ENCODE results near the gene SDF2. TPM values are rescaled to one million over a fixed set of nuclear protein-coding genes. Genes with fewer than 3 reads are reported as not detected.

The SDF2 gene
- total and polyA plus RNA-seq, 2 experiments from 2014 or later: 26.1 to 85.7 TPM

DNA sequence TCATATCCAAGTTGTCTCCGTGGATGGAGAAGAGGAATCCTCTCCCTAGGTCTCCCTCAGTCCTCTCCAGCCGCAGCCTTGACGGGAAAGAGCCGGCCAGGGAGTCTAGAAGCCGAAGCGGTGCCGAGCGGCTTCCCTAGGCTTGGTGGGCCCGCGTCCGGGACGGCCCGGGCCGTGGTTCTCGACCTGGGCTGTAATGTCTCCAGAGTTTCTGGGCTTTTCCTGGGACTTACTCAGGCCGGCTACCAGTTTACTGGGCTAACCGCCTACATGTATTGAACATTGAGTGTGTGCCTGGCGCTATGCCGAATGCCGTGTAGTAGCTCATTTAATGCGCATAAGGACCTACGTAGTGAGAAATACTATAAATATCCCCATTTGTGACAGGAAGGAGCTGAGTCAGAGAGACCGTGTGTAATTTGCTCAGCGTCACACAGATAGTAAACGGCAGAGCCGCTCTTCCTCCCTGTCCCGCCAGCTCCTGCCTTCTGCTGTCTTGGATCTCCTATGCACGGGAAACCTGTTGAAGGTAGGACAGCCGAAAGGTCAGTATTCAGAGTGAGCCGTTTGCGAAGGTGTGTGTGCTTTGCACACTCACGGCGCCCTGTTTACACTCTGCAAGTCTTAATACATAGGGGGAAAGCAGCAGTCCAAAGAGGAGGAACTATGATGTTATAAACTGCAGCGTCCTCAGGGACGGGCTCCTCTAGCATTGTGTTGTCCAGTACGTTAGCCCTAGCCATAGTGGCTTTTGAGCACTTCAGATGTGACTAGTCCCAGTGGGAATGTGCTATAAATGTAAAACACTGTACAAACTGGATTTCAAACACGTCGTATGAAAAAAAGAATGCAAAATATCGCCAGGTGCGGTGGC is 62.2 kb downstream of the SDF2 start:
- Histone ChIP-seq H3K27me3 (no peaks in the 10 kb centered on the region), H3K36me3 (no peaks in the 10 kb centered on the region), H3K4me3 (peak overlapping the region; percentile 46), H3K4me1 (ENCODE audit: low read depth) (no peaks in the 10 kb centered on the region), H3K9me3 (ENCODE audit: low read depth) (no peaks in the 10 kb centered on the region), H3K27ac (peak overlapping the region; percentile 27)
- peak in 1 of 2 donors; percentile 84 for DNase-seq (ENCODE audit: low read depth in 1 of 2, low spot score in 1 of 2)
- TF ChIP-seq, protein P1, sequence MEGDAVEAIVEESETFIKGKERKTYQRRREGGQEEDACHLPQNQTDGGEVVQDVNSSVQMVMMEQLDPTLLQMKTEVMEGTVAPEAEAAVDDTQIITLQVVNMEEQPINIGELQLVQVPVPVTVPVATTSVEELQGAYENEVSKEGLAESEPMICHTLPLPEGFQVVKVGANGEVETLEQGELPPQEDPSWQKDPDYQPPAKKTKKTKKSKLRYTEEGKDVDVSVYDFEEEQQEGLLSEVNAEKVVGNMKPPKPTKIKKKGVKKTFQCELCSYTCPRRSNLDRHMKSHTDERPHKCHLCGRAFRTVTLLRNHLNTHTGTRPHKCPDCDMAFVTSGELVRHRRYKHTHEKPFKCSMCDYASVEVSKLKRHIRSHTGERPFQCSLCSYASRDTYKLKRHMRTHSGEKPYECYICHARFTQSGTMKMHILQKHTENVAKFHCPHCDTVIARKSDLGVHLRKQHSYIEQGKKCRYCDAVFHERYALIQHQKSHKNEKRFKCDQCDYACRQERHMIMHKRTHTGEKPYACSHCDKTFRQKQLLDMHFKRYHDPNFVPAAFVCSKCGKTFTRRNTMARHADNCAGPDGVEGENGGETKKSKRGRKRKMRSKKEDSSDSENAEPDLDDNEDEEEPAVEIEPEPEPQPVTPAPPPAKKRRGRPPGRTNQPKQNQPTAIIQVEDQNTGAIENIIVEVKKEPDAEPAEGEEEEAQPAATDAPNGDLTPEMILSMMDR (IDR thresholded peaks at IDR 0.05; ENCODE audit: low read depth, low read length): no peak

DNA sequence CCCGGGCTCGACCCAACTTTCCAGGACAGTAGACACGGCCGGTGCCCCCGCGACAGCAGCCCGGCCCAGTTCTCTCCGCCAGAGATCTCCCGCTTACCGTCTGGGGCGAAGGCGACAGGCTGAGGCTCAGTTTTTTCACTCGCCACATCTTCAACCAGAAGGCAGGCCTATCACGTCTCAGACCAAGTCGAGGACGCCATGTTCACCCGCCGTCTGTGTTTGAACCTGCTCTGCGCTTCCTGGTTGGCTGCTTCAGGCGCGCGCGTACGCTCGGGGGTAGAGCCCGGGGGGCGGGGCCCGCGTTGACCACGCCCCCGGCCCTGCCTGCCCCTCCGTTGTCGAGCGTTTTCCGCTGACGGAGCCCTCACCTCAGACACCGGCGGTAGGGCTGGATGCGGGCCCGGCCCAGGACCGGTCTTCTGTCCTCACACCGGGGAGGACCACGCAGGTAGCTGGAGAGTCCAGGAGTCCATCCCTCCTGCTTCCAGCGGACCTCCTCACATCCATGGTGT is 62.9 kb downstream of the SDF2 start, which contains the start of gene SPAG5:
SPAG5 (minus strand) TSS at position 227 of the 512 bp plus-strand sequence; CDS start at position 148, 79 bp downstream.
- no peaks in the 10 kb centered on the region for H3K36me3 ChIP-seq
- DNase-seq (ENCODE audit: low read depth in 1 of 2, low spot score in 1 of 2): peak; percentile 93 to 96
- H3K4me1 ChIP-seq (ENCODE audit: low read depth): no peaks in the 10 kb centered on the region
- H3K27me3 ChIP-seq: no peaks in the 10 kb centered on the region
- H3K27ac ChIP-seq: peak within 1 kb of the TSS; percentile 27
- TF ChIP-seq, protein P1 (IDR thresholded peaks at IDR 0.05; ENCODE audit: low read depth, low read length): no peak
- H3K4me3 ChIP-seq: peak within 1 kb of the TSS; percentile 46
- no peaks in the 10 kb centered on the region for H3K9me3 ChIP-seq (ENCODE audit: low read depth)

DNA sequence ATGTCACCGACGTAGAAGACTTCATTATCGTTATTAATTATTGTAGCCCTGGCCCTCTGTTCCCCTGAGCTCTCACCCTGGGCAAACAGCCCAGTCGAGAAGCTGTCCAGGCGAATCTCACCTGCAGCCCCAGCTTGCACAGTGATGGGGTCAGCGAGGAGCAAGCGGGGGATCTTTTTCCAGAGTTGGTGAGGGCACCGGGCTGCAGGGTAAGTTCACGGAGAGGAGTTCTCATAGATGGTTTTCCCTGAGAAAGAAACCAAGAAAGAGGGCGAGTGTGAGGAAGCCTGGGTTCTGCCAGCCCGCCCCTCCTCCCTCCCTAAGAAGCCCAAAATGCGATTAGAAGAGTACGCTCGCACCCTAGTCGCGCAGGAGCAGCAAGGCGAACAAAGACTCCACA is 63.3 kb downstream of the SDF2 start:
- TF ChIP-seq, protein P1 (IDR thresholded peaks at IDR 0.05; ENCODE audit: low read depth, low read length): no peak
- Histone ChIP-seq H3K27me3 (no peaks in the 10 kb centered on the region), H3K9me3 (ENCODE audit: low read depth) (no peaks in the 10 kb centered on the region), H3K36me3 (no peaks in the 10 kb centered on the region), H3K4me3 (peak overlapping the region; percentile 46), H3K27ac (no peak overlapping the region), H3K4me1 (ENCODE audit: low read depth) (no peaks in the 10 kb centered on the region)
- DNase-seq (ENCODE audit: low read depth in 1 of 2, low spot score in 1 of 2): no peak

Other genes with a start within 250 kb of the SDF2 start
- not detected in 2 replicates for gene SLC13A2, start 188.3 kb downstream of the SDF2 start, total RNA-seq
- not detected in 2 replicates for gene SLC13A2, start 188.3 kb downstream of the SDF2 start, polyA plus RNA-seq
- 0.06 and 0.18 TPM in 2 replicates for gene FOXN1, start 155.6 kb downstream of the SDF2 start, total RNA-seq
- gene FOXN1, start 155.6 kb downstream of the SDF2 start, polyA plus RNA-seq: not detected in 2 replicates
- gene UNC119, start 109.3 kb downstream of the SDF2 start, total RNA-seq: 124 and 125 TPM in 2 replicates
- 73.3 and 101 TPM in 2 replicates for gene UNC119, start 109.3 kb downstream of the SDF2 start, polyA plus RNA-seq
- gene PIGS, start 90.4 kb downstream of the SDF2 start, total RNA-seq: 107 and 114 TPM in 2 replicates
- 121 and 122 TPM in 2 replicates for gene PIGS, start 90.4 kb downstream of the SDF2 start, polyA plus RNA-seq
- 183 and 334 TPM in 2 replicates for gene ALDOC, start 85.0 kb downstream of the SDF2 start, total RNA-seq
- 112 and 177 TPM in 2 replicates for gene ALDOC, start 85.0 kb downstream of the SDF2 start, polyA plus RNA-seq
- 9.8 and 52.7 TPM in 2 replicates for gene SPAG5, start 62.9 kb downstream of the SDF2 start, total RNA-seq
- gene SPAG5, start 62.9 kb downstream of the SDF2 start, polyA plus RNA-seq: 27.0 and 84.6 TPM in 2 replicates
- gene RSKR, start 47.7 kb downstream of the SDF2 start, total RNA-seq: 7.3 and 16.2 TPM in 2 replicates
- 2.8 and 3.5 TPM in 2 replicates for gene RSKR, start 47.7 kb downstream of the SDF2 start, polyA plus RNA-seq
- gene BLTP2, start 16.7 kb downstream of the SDF2 start, total RNA-seq: 67.3 and 89.0 TPM in 2 replicates
- 49.2 and 49.9 TPM in 2 replicates for gene BLTP2, start 16.7 kb downstream of the SDF2 start, polyA plus RNA-seq
- gene SUPT6H, start 299 bp upstream of the SDF2 start, total RNA-seq: 33.5 and 67.8 TPM in 2 replicates
- 29.7 and 33.7 TPM in 2 replicates for gene SUPT6H, start 299 bp upstream of the SDF2 start, polyA plus RNA-seq
- gene PROCA1, start 50.0 kb upstream of the SDF2 start, total RNA-seq: 19.4 and 44.8 TPM in 2 replicates
- gene PROCA1, start 50.0 kb upstream of the SDF2 start, polyA plus RNA-seq: 7.8 and 11.1 TPM in 2 replicates
- gene RAB34, start 56.0 kb upstream of the SDF2 start, total RNA-seq: 256 and 276 TPM in 2 replicates
- gene RAB34, start 56.0 kb upstream of the SDF2 start, polyA plus RNA-seq: 177 and 186 TPM in 2 replicates
- 332 and 489 TPM in 2 replicates for gene RPL23A, start 58.1 kb upstream of the SDF2 start, total RNA-seq
- 944 and 1,028 TPM in 2 replicates for gene RPL23A, start 58.1 kb upstream of the SDF2 start, polyA plus RNA-seq
- 3.0 and 7.8 TPM in 2 replicates for gene TLCD1, start 64.3 kb upstream of the SDF2 start, total RNA-seq
- 7.2 and 15.4 TPM in 2 replicates for gene TLCD1, start 64.3 kb upstream of the SDF2 start, polyA plus RNA-seq
- gene NEK8, start 66.9 kb upstream of the SDF2 start, total RNA-seq: 5.0 and 7.7 TPM in 2 replicates
- gene NEK8, start 66.9 kb upstream of the SDF2 start, polyA plus RNA-seq: 9.0 and 13.6 TPM in 2 replicates
- gene TRAF4, start 82.1 kb upstream of the SDF2 start, total RNA-seq: 53.8 and 57.8 TPM in 2 replicates
- gene TRAF4, start 82.1 kb upstream of the SDF2 start, polyA plus RNA-seq: 27.2 and 34.1 TPM in 2 replicates
- gene FAM222B, start 180.9 kb upstream of the SDF2 start, total RNA-seq: 19.4 and 25.5 TPM in 2 replicates
- gene FAM222B, start 180.9 kb upstream of the SDF2 start, polyA plus RNA-seq: 30.3 and 34.1 TPM in 2 replicates
- 32.3 and 44.3 TPM in 2 replicates for gene ERAL1, start 193.1 kb upstream of the SDF2 start, total RNA-seq
- gene ERAL1, start 193.1 kb upstream of the SDF2 start, polyA plus RNA-seq: 75.2 and 77.1 TPM in 2 replicates
- gene FLOT2, start 235.8 kb upstream of the SDF2 start, total RNA-seq: 102 and 110 TPM in 2 replicates
- gene FLOT2, start 235.8 kb upstream of the SDF2 start, polyA plus RNA-seq: 145 and 158 TPM in 2 replicates
- 40.9 and 44.6 TPM in 2 replicates for gene DHRS13, start 241.2 kb upstream of the SDF2 start, total RNA-seq
- gene DHRS13, start 241.2 kb upstream of the SDF2 start, polyA plus RNA-seq: 28.1 and 35.4 TPM in 2 replicates